SK-N-SH (cell line): ENCODE measurements around the gene HMGCS1.

Experiments
- CHD2 ChIP-seq: fragments of 150-350 bp; IDR thresholded peaks from 2 replicates; pipeline ENCODE4 v1.6.1; 2018; ENCODE audit warnings: low read length; ENCODE audit not compliant: partially characterized antibody
- TF ChIP-seq, protein P1 (sequence below): fragments of 200-600 bp; sonication (generic); IDR thresholded peaks from 2 replicates; pipeline ENCODE4 v1.6.1; 2017; ENCODE audit warnings: antibody characterized with exemption, mild to moderate bottlenecking, moderate library complexity

DNA sequence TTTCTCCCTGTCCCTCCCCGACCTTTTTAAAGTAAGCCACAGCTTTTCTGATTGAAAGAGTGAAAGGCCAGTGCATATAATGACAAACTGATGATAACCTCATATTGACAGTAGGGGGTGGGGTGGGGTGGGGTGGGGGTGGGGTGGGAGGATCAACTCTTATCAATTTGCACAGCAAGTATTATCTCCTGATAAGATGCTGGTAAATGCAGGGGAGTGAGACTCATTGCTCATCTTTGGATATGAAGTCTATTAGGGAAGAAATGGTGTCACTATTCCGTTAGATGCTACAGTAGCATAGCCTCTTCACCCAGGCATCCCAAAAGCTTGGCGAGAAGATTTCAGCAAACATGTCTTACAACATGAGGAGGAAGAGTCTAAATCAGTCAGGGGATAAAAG lies 38.9 kb upstream of the HMGCS1 start:
- TF ChIP-seq, protein P1, sequence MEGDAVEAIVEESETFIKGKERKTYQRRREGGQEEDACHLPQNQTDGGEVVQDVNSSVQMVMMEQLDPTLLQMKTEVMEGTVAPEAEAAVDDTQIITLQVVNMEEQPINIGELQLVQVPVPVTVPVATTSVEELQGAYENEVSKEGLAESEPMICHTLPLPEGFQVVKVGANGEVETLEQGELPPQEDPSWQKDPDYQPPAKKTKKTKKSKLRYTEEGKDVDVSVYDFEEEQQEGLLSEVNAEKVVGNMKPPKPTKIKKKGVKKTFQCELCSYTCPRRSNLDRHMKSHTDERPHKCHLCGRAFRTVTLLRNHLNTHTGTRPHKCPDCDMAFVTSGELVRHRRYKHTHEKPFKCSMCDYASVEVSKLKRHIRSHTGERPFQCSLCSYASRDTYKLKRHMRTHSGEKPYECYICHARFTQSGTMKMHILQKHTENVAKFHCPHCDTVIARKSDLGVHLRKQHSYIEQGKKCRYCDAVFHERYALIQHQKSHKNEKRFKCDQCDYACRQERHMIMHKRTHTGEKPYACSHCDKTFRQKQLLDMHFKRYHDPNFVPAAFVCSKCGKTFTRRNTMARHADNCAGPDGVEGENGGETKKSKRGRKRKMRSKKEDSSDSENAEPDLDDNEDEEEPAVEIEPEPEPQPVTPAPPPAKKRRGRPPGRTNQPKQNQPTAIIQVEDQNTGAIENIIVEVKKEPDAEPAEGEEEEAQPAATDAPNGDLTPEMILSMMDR: no peak
- TF ChIP-seq CHD2: no peak
